ENCODE results near the gene FHIT.

GRCh38 chr3:60771766-60772165, 479.5 kb downstream of the FHIT start:
- TF ChIP-seq POLR2AphosphoS5 (IDR thresholded peaks at IDR 0.05; ENCODE audit: low read depth, low read length) (no peak), SIN3A (IDR thresholded peaks at IDR 0.05; ENCODE audit: borderline replicate concordance, insufficient read depth, low read length) (no peak), REST (IDR thresholded peaks at IDR 0.05; ENCODE audit: insufficient read depth in 1 of 2, low read depth in 2 of 2, low read length in 2 of 2) (no peak), TAF1 (IDR thresholded peaks at IDR 0.05; ENCODE audit: borderline replicate concordance, insufficient read depth, low read length) (no peak), FOXP2 (optimal IDR thresholded peaks at IDR 0.05; ENCODE audit: borderline replicate concordance, extremely low read depth, extremely low read length, insufficient read depth) (no peak)
